Sigmoid colon (tissue), 7 donors: ENCODE results near the gene NPLOC4. TPM values are rescaled to one million over a fixed set of nuclear protein-coding genes. Genes with fewer than 3 reads are reported as not detected.

Experiments used
- DNase-seq: peaks from one replicate; pipeline ENCODE4 v3.0.0-alpha.2; 2019
- H3K27ac ChIP-seq, 4 donors: fragments of 200-600 bp; sonication (generic); one replicate each; pipeline ENCODE4 v1.5.1; 2016 to 2019; ENCODE audit warnings: mild to moderate bottlenecking in 1 of 4
- H3K27me3 ChIP-seq, 3 donors: fragments of 200-600 bp; sonication (generic); one replicate each; pipeline ENCODE4 v1.5.1; 2019; ENCODE audit warnings: mild to moderate bottlenecking in 1 of 3
- H3K36me3 ChIP-seq, 4 donors: fragments of 200-600 bp; sonication (generic); one replicate each; pipeline ENCODE4 v1.5.1; 2016 to 2019
- H3K4me1 ChIP-seq, 4 donors: fragments of 200-600 bp; sonication (generic); one replicate each; pipeline ENCODE4 v1.5.1; 2017 to 2019
- H3K4me3 ChIP-seq, 4 donors: fragments of 200-600 bp; sonication (generic); one replicate each; pipeline ENCODE4 v1.5.1; 2017 to 2019; ENCODE audit warnings: mild to moderate bottlenecking in 2 of 4, moderate library complexity in 1 of 4
- H3K9me3 ChIP-seq, 4 donors: fragments of 200-600 bp in 3 of 4; sonication (generic) in 3 of 4; one replicate each; pipeline versions ENCODE4 v1.5.1 to v1.6.1; 2013 to 2019
- CTCF ChIP-seq, 4 experiments: fragments of 450-650 bp in 3 of 4; fragments of 200-600 bp in 1 of 4; IDR thresholded peaks; one replicate each; pipeline ENCODE4 v1.5.1; 2016 to 2019; ENCODE audit warnings: antibody characterized with exemption in 4 of 4, mild to moderate bottlenecking in 3 of 4, moderate library complexity in 2 of 4
- EP300 ChIP-seq, 4 donors: sonication (generic); formaldehyde crosslinking; IDR thresholded peaks; one replicate each; pipeline ENCODE4 v1.6.1; 2017; ENCODE audit warnings: antibody characterized with exemption in 4 of 4
- POLR2A ChIP-seq, 2 donors: fragments of 450-650 bp; IDR thresholded peaks; one replicate each; pipeline ENCODE4 v1.6.1; 2016; ENCODE audit warnings: antibody characterized with exemption in 2 of 2, mild to moderate bottlenecking in 2 of 2, moderate library complexity in 2 of 2
- POLR2AphosphoS5 ChIP-seq, 4 donors: sonication (generic); formaldehyde crosslinking; IDR thresholded peaks; one replicate each; pipeline ENCODE4 v1.6.1; 2017; ENCODE audit warnings: antibody characterized with exemption in 4 of 4
- WGBS, 2 donors: extraction: QIAGEN DNeasy Blood & Tissue Kit; methylation state at CpG; one replicate each; pipeline ENCODE4 v1.1.7; 2013; 5-methylcytosine and 5-hydroxymethylcytosine counted together
- intact Hi-C: fragments of 100-400 bp; cut with DNase I; formaldehyde crosslinking; loops from one replicate; pipeline ENCODE4 v1.15.1; 2023
- polyA plus RNA-seq, 3 donors: library from polyadenylated mRNA; stranded (reverse); fragments of 200-250 nt; gene quantifications; one replicate each; pipeline ENCODE4 v1.2.3, GENCODE V29; 2013
- total RNA-seq, 4 donors: library from RNA; depleted of rRNA; stranded (reverse); fragments of >200 nt; gene quantifications; one replicate each; pipeline ENCODE4 v1.1.0, GENCODE V29; 2016
- donor health status: healthy with polysubstance abuse.
- donor health status: Bipolar disorder and iron deficiency.
- donor health status: healthy.

Gene NPLOC4
- total and polyA plus RNA-seq, 7 donors = 19.8 to 59.7 (median 51.7) TPM

- Histone ChIP-seq H3K36me3 (peaks cover 13 to 74% (median 39%) of the 10 kb centered on the region in 4 donors), H3K9me3 (no peaks in the 10 kb centered on the region), H3K4me3 (no peak overlapping the region), H3K27me3 (no peaks in the 10 kb centered on the region), H3K27ac (peak overlapping the region in 2 of 4 donors; percentile 53 to 65), H3K4me1 (peaks cover 0 to 24% (median 21%) of the 10 kb centered on the region in 4 donors)
- intact Hi-C loops = loop anchor here (5.0 to 10.0 kb wide), 3 partner anchors 33 to 455 kb away; partner anchors contain the start of gene FAAP100
- TF ChIP-seq POLR2AphosphoS5 (IDR thresholded peaks at IDR 0.05) (no peak), EP300 (IDR thresholded peaks at IDR 0.05) (no peak), CTCF (IDR thresholded peaks at IDR 0.05) (no peak), POLR2A (IDR thresholded peaks at IDR 0.05) (no peak)
- whole genome bisulfite sequencing, 2 donors = 66 to 80% methylated on average over 10 of the region's 10 CpGs
- DNase-seq = peak; percentile 73
These were observed 37.0 kb downstream of the NPLOC4 start for GRCh38 chr17:81599719-81600486.

GRCh38 chr17:81593105-81593871 lies 43.6 kb downstream of the NPLOC4 start:
- Histone ChIP-seq H3K27me3 (no peaks in the 10 kb centered on the region), H3K4me1 (no peaks in the 10 kb centered on the region), H3K4me3 (no peak overlapping the region), H3K36me3 (peaks cover 18 to 100% (median 59%) of the 10 kb centered on the region in 4 donors), H3K9me3 (no peaks in the 10 kb centered on the region), H3K27ac (no peak overlapping the region)
- TF ChIP-seq POLR2AphosphoS5 (IDR thresholded peaks at IDR 0.05) (no peak), POLR2A (IDR thresholded peaks at IDR 0.05) (no peak), EP300 (IDR thresholded peaks at IDR 0.05) (no peak), CTCF (IDR thresholded peaks at IDR 0.05) (no peak)
- 94 to 96% methylated on average over 11 of the region's 11 CpGs for WGBS, 2 donors
- intact Hi-C loops = no loop called here
- no peak for DNase-seq

- H3K9me3 ChIP-seq = no peaks in the 10 kb centered on the region
- DNase-seq = no peak
- intact Hi-C loops = no loop called here
- peaks cover 20 to 100% (median 63%) of the 10 kb centered on the region in 4 donors for H3K36me3 ChIP-seq
- no peak overlapping the region for H3K27ac ChIP-seq
- no peaks in the 10 kb centered on the region for H3K27me3 ChIP-seq
- H3K4me1 ChIP-seq = no peaks in the 10 kb centered on the region
- WGBS, 2 donors = 95 to 96% methylated on average over 14 of the region's 14 CpGs
- TF ChIP-seq POLR2AphosphoS5 (IDR thresholded peaks at IDR 0.05) = no peak
- no peak for TF ChIP-seq CTCF (IDR thresholded peaks at IDR 0.05)
- TF ChIP-seq POLR2A (IDR thresholded peaks at IDR 0.05) = no peak
- TF ChIP-seq EP300 (IDR thresholded peaks at IDR 0.05) = no peak
- no peak overlapping the region for H3K4me3 ChIP-seq
These were observed 44.9 kb downstream of the NPLOC4 start for GRCh38 chr17:81591971-81592370.

- WGBS, 2 donors = 95 to 96% methylated on average over 8 of the region's 8 CpGs
These were observed 46.8 kb downstream of the NPLOC4 start for GRCh38 chr17:81590121-81590520.

More at GRCh38 chr17:81590121-81590520, 46.8 kb downstream of the NPLOC4 start:
- no peaks in the 10 kb centered on the region for H3K4me1 ChIP-seq
- no peak overlapping the region for H3K27ac ChIP-seq
- no peak for DNase-seq
- TF ChIP-seq POLR2A (IDR thresholded peaks at IDR 0.05) (no peak), POLR2AphosphoS5 (IDR thresholded peaks at IDR 0.05) (no peak), EP300 (IDR thresholded peaks at IDR 0.05) (no peak), CTCF (IDR thresholded peaks at IDR 0.05) (no peak)
- H3K9me3 ChIP-seq = no peaks in the 10 kb centered on the region
- intact Hi-C loops = no loop called here
- H3K36me3 ChIP-seq = peaks cover 19 to 100% (median 57%) of the 10 kb centered on the region in 4 donors
- H3K4me3 ChIP-seq = no peak overlapping the region
- no peaks in the 10 kb centered on the region for H3K27me3 ChIP-seq
